Stomach (tissue), 4 donors: ENCODE data around the gene TRIM26.

ENCODE experiments used
- EP300 ChIP-seq: sonication (generic); formaldehyde crosslinking; IDR thresholded peaks from one replicate; pipeline ENCODE4 v1.6.1; 2017; ENCODE audit warnings: antibody characterized with exemption
- POLR2A ChIP-seq, 4 donors: fragments of 450-650 bp; IDR thresholded peaks; one replicate each; pipeline ENCODE4 v1.6.1; 2016; ENCODE audit warnings: antibody characterized with exemption in 4 of 4, control low read depth in 2 of 4, mild to moderate bottlenecking in 1 of 4, moderate library complexity in 1 of 4
- POLR2AphosphoS5 ChIP-seq, 3 donors: sonication (generic); formaldehyde crosslinking; IDR thresholded peaks; one replicate each; pipeline ENCODE4 v1.6.1; 2016; ENCODE audit warnings: antibody characterized with exemption in 3 of 3
- TF ChIP-seq, protein P1 (sequence below), 7 experiments: fragments of 450-650 bp in 4 of 7; fragments of 200-600 bp in 3 of 7; sonication (generic) in 3 of 7; IDR thresholded peaks; one replicate each; pipeline ENCODE4 v1.5.1; 2016 to 2019; ENCODE audit warnings: antibody characterized with exemption in 7 of 7, control low read depth in 2 of 7, mild to moderate bottlenecking in 1 of 7

DNA sequence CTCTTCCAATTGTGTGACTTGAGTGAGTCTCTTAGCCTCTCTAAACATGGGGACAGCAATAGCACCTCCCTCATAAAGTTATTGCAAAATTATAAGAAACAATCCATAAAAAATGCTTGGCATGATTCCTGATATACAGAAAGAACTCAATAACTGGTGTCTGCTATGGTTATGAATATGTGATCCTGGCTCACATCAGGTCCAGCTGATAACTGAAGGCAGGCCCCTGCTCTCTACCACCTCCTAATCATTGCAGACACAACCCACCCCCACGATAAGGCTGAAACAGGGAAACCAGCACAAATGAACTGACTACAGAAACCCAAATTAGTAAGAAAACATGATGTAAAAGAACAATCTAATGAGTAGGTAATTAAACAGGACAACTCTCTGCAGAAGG is 44.5 kb downstream of the TRIM26 start:
- no peak for TF ChIP-seq POLR2A (IDR thresholded peaks at IDR 0.05)
- TF ChIP-seq POLR2AphosphoS5 (IDR thresholded peaks at IDR 0.05) = no peak
- TF ChIP-seq, protein P1, sequence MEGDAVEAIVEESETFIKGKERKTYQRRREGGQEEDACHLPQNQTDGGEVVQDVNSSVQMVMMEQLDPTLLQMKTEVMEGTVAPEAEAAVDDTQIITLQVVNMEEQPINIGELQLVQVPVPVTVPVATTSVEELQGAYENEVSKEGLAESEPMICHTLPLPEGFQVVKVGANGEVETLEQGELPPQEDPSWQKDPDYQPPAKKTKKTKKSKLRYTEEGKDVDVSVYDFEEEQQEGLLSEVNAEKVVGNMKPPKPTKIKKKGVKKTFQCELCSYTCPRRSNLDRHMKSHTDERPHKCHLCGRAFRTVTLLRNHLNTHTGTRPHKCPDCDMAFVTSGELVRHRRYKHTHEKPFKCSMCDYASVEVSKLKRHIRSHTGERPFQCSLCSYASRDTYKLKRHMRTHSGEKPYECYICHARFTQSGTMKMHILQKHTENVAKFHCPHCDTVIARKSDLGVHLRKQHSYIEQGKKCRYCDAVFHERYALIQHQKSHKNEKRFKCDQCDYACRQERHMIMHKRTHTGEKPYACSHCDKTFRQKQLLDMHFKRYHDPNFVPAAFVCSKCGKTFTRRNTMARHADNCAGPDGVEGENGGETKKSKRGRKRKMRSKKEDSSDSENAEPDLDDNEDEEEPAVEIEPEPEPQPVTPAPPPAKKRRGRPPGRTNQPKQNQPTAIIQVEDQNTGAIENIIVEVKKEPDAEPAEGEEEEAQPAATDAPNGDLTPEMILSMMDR (IDR thresholded peaks at IDR 0.05) = no peak
- no peak for TF ChIP-seq EP300
